ENCODE results near the gene TARBP1.

The TARBP1 gene

GRCh38 chr1:234460652-234461051 lies 18.3 kb downstream of the TARBP1 start:
- Mint-ChIP-seq H3K27ac (no peak overlapping the region), H3K36me3 (ENCODE audit: low read depth) (peaks cover 39% of the 10 kb centered on the region), H3K9me3 (no peaks in the 10 kb centered on the region), H3K4me3 (no peak overlapping the region), H3K27me3 (ENCODE audit: low read depth) (no peaks in the 10 kb centered on the region), H3K4me1 (ENCODE audit: low read depth) (peaks cover 5% of the 10 kb centered on the region)
- no peak for DNase-seq (ENCODE audit: low spot score)

GRCh38 chr1:234458352-234459017 lies 20.5 kb downstream of the TARBP1 start:
- DNase-seq (ENCODE audit: low spot score) = no peak
- Mint-ChIP-seq H3K36me3 (ENCODE audit: low read depth) (peaks cover 45% of the 10 kb centered on the region), H3K9me3 (no peaks in the 10 kb centered on the region), H3K27me3 (ENCODE audit: low read depth) (no peaks in the 10 kb centered on the region), H3K27ac (no peak overlapping the region), H3K4me3 (no peak overlapping the region), H3K4me1 (ENCODE audit: low read depth) (peaks cover 8% of the 10 kb centered on the region)

- no peak overlapping the region for H3K27ac Mint-ChIP-seq
- H3K4me1 Mint-ChIP-seq (ENCODE audit: low read depth) = peaks cover 11% of the 10 kb centered on the region
- peaks cover 36% of the 10 kb centered on the region for H3K36me3 Mint-ChIP-seq (ENCODE audit: low read depth)
- DNase-seq (ENCODE audit: low spot score) = no peak
- no peaks in the 10 kb centered on the region for H3K9me3 Mint-ChIP-seq
- H3K27me3 Mint-ChIP-seq (ENCODE audit: low read depth) = no peaks in the 10 kb centered on the region
- H3K4me3 Mint-ChIP-seq = no peak overlapping the region
These were observed 24.1 kb downstream of the TARBP1 start for GRCh38 chr1:234454926-234455325.

GRCh38 chr1:234452406-234452965 lies 26.5 kb downstream of the TARBP1 start:
- H3K27ac Mint-ChIP-seq = no peak overlapping the region
- no peak for DNase-seq (ENCODE audit: low spot score)
- no peaks in the 10 kb centered on the region for H3K9me3 Mint-ChIP-seq
- peaks cover 11% of the 10 kb centered on the region for H3K4me1 Mint-ChIP-seq (ENCODE audit: low read depth)
- peaks cover 48% of the 10 kb centered on the region for H3K36me3 Mint-ChIP-seq (ENCODE audit: low read depth)
- H3K27me3 Mint-ChIP-seq (ENCODE audit: low read depth) = no peaks in the 10 kb centered on the region
- no peak overlapping the region for H3K4me3 Mint-ChIP-seq

- peaks cover 71% of the 10 kb centered on the region for H3K36me3 Mint-ChIP-seq (ENCODE audit: low read depth)
- H3K9me3 Mint-ChIP-seq = peaks cover 19% of the 10 kb centered on the region
- no peak overlapping the region for H3K27ac Mint-ChIP-seq
These were observed 38.6 kb downstream of the TARBP1 start for GRCh38 chr1:234440348-234440747.

GRCh38 chr1:234438579-234438978 lies 40.4 kb downstream of the TARBP1 start:
- no peaks in the 10 kb centered on the region for H3K27me3 Mint-ChIP-seq (ENCODE audit: low read depth)
- H3K27ac Mint-ChIP-seq = no peak overlapping the region

More at GRCh38 chr1:234440348-234440747, 38.6 kb downstream of the TARBP1 start:
- Mint-ChIP-seq H3K4me1 (ENCODE audit: low read depth) (peaks cover 6% of the 10 kb centered on the region), H3K4me3 (no peak overlapping the region), H3K27me3 (ENCODE audit: low read depth) (no peaks in the 10 kb centered on the region)
- no peak for DNase-seq (ENCODE audit: low spot score)

GRCh38 chr1:234437423-234438171 lies 41.4 kb downstream of the TARBP1 start:
- Mint-ChIP-seq H3K36me3 (ENCODE audit: low read depth) (peaks cover 65% of the 10 kb centered on the region), H3K4me1 (ENCODE audit: low read depth) (peaks cover 10% of the 10 kb centered on the region), H3K27ac (no peak overlapping the region), H3K27me3 (ENCODE audit: low read depth) (no peaks in the 10 kb centered on the region), H3K9me3 (peaks cover 19% of the 10 kb centered on the region), H3K4me3 (no peak overlapping the region)
- DNase-seq (ENCODE audit: low spot score) = no peak

More at GRCh38 chr1:234438579-234438978, 40.4 kb downstream of the TARBP1 start:
- DNase-seq (ENCODE audit: low spot score) = no peak
- peaks cover 10% of the 10 kb centered on the region for H3K4me1 Mint-ChIP-seq (ENCODE audit: low read depth)
- no peak overlapping the region for H3K4me3 Mint-ChIP-seq
- peaks cover 19% of the 10 kb centered on the region for H3K9me3 Mint-ChIP-seq
- peaks cover 67% of the 10 kb centered on the region for H3K36me3 Mint-ChIP-seq (ENCODE audit: low read depth)

- no peak for DNase-seq (ENCODE audit: low spot score)
- no peak overlapping the region for H3K27ac Mint-ChIP-seq
- no peak overlapping the region for H3K4me3 Mint-ChIP-seq
- H3K4me1 Mint-ChIP-seq (ENCODE audit: low read depth) = peaks cover 16% of the 10 kb centered on the region
- H3K36me3 Mint-ChIP-seq (ENCODE audit: low read depth) = peaks cover 60% of the 10 kb centered on the region
- no peaks in the 10 kb centered on the region for H3K27me3 Mint-ChIP-seq (ENCODE audit: low read depth)
- peaks cover 16% of the 10 kb centered on the region for H3K9me3 Mint-ChIP-seq
These were observed 43.4 kb downstream of the TARBP1 start for GRCh38 chr1:234435620-234436019.

GRCh38 chr1:234434706-234435105 lies 44.3 kb downstream of the TARBP1 start:
- Mint-ChIP-seq H3K27me3 (ENCODE audit: low read depth) (no peaks in the 10 kb centered on the region), H3K9me3 (peaks cover 7% of the 10 kb centered on the region), H3K27ac (no peak overlapping the region), H3K36me3 (ENCODE audit: low read depth) (peaks cover 59% of the 10 kb centered on the region), H3K4me3 (no peak overlapping the region), H3K4me1 (ENCODE audit: low read depth) (peaks cover 24% of the 10 kb centered on the region)
- DNase-seq (ENCODE audit: low spot score) = no peak

- Mint-ChIP-seq H3K27me3 (ENCODE audit: low read depth) (no peaks in the 10 kb centered on the region), H3K9me3 (no peaks in the 10 kb centered on the region), H3K4me1 (ENCODE audit: low read depth) (peaks cover 32% of the 10 kb centered on the region), H3K27ac (no peak overlapping the region), H3K4me3 (no peak overlapping the region), H3K36me3 (ENCODE audit: low read depth) (peaks cover 60% of the 10 kb centered on the region)
- no peak for DNase-seq (ENCODE audit: low spot score)
These were observed 45.3 kb downstream of the TARBP1 start for GRCh38 chr1:234433563-234434285.

GRCh38 chr1:234431255-234431654 lies 47.7 kb downstream of the TARBP1 start:
- no peaks in the 10 kb centered on the region for H3K9me3 Mint-ChIP-seq
- H3K27ac Mint-ChIP-seq = no peak overlapping the region
- no peak for DNase-seq (ENCODE audit: low spot score)
- no peaks in the 10 kb centered on the region for H3K27me3 Mint-ChIP-seq (ENCODE audit: low read depth)
- no peak overlapping the region for H3K4me3 Mint-ChIP-seq
- peaks cover 61% of the 10 kb centered on the region for H3K36me3 Mint-ChIP-seq (ENCODE audit: low read depth)
- peaks cover 29% of the 10 kb centered on the region for H3K4me1 Mint-ChIP-seq (ENCODE audit: low read depth)

- Mint-ChIP-seq H3K4me3 (no peak overlapping the region), H3K27ac (no peak overlapping the region), H3K9me3 (no peaks in the 10 kb centered on the region), H3K36me3 (ENCODE audit: low read depth) (peaks cover 61% of the 10 kb centered on the region), H3K4me1 (ENCODE audit: low read depth) (peaks cover 29% of the 10 kb centered on the region), H3K27me3 (ENCODE audit: low read depth) (no peaks in the 10 kb centered on the region)
- DNase-seq (ENCODE audit: low spot score) = no peak
These were observed 48.3 kb downstream of the TARBP1 start for GRCh38 chr1:234430691-234431090.

- Mint-ChIP-seq H3K36me3 (ENCODE audit: low read depth) (peaks cover 61% of the 10 kb centered on the region), H3K27ac (no peak overlapping the region)
These were observed 49.6 kb downstream of the TARBP1 start for GRCh38 chr1:234429434-234429806.

More at GRCh38 chr1:234429434-234429806, 49.6 kb downstream of the TARBP1 start:
- H3K4me3 Mint-ChIP-seq = no peak overlapping the region
- no peaks in the 10 kb centered on the region for H3K9me3 Mint-ChIP-seq
- H3K4me1 Mint-ChIP-seq (ENCODE audit: low read depth) = peaks cover 24% of the 10 kb centered on the region
- H3K27me3 Mint-ChIP-seq (ENCODE audit: low read depth) = no peaks in the 10 kb centered on the region
- no peak for DNase-seq (ENCODE audit: low spot score)
